ENCODE data around the gene CBARP.

GRCh38 chr19:1206864-1207450, 30.8 kb downstream of the CBARP start:
- TF ChIP-seq ZNF274 (IDR thresholded peaks at IDR 0.05; ENCODE audit: low read depth, low read length) (no peak), CTCF (IDR thresholded peaks at IDR 0.05 in 2 of 3, conservative IDR thresholded peaks at IDR 0.05 in 1 of 3; ENCODE audit: borderline replicate concordance in 1 of 3, insufficient read depth in 1 of 3, low read depth in 2 of 3, low read length in 2 of 3) (no peak), ZFX (IDR thresholded peaks at IDR 0.05) (no peak), POLR2AphosphoS5 (IDR thresholded peaks at IDR 0.05; ENCODE audit: low read depth, low read length) (no peak; the same call in 1 of the 2 replicates), CEBPB (IDR thresholded peaks at IDR 0.05; ENCODE audit: low read depth) (no peak), POLR2A (IDR thresholded peaks at IDR 0.05; ENCODE audit: borderline replicate concordance, extremely low read depth, insufficient read depth, insufficient read length) (no peak), EZH2 (IDR thresholded peaks at IDR 0.05) (no peak), EZH2phosphoT487 (IDR thresholded peaks at IDR 0.05; ENCODE audit: borderline replicate concordance) (no peak), RAD21 (IDR thresholded peaks at IDR 0.05; ENCODE audit: low read depth) (no peak), YY1 (IDR thresholded peaks at IDR 0.05; ENCODE audit: extremely low read depth, insufficient replicate concordance, low read depth, low read length) (no peak), EGR1 (IDR thresholded peaks at IDR 0.05; ENCODE audit: low read depth) (no peak), MAX (IDR thresholded peaks at IDR 0.05) (no peak), ZBTB33 (IDR thresholded peaks at IDR 0.05; ENCODE audit: extremely low read depth, insufficient replicate concordance, low read length) (no peak)
